Colonic mucosa (tissue), 4 donors: ENCODE data around the gene ZNRD2. TPM values are rescaled to one million over a fixed set of nuclear protein-coding genes. Genes with fewer than 3 reads are reported as not detected.
A peak's percentile ranks its signal among the peaks of the same experiment; 100 is the strongest.

Source experiments
- DNase-seq: peaks from one replicate; pipeline ENCODE4 v3.0.0-alpha.2; 2020
- H3K27ac ChIP-seq: fragments of 200-600 bp; one replicate; pipeline ENCODE4 v1.8.0; 2021
- H3K27me3 ChIP-seq: fragments of 200-600 bp; one replicate; pipeline ENCODE4 v1.8.0; 2021
- H3K36me3 ChIP-seq: fragments of 200-600 bp; one replicate; pipeline ENCODE4 v1.8.0; 2021
- H3K4me1 ChIP-seq: fragments of 200-600 bp; one replicate; pipeline ENCODE4 v1.8.0; 2021; ENCODE audit warnings: mild to moderate bottlenecking
- H3K4me3 ChIP-seq: fragments of 200-600 bp; one replicate; pipeline ENCODE4 v1.8.0; 2021
- H3K9ac ChIP-seq, 2 donors: one replicate each; pipeline ENCODE4 v1.7.0; 2013; ENCODE audit warnings: control low read depth in 2 of 2, low read depth in 2 of 2, low read length in 2 of 2
- H3K9me3 ChIP-seq: fragments of 200-600 bp; one replicate; pipeline ENCODE4 v1.8.0; 2021
- intact Hi-C: fragments of 100-400 bp; cut with DNase I; formaldehyde crosslinking; loops from one replicate; pipeline ENCODE4 v1.14.1; 2022
- total RNA-seq, 2 donors: library from RNA; stranded (reverse); fragmentation: NEBNext Ultra II Directional in 1 of 2; extraction: Animal tissue kit (Norgen Biotek cat#: 25700) in 1 of 2; gene quantifications; one replicate each; pipeline ENCODE4 v1.2.1, GENCODE V29; 2021
- TF ChIP-seq, protein P1 (sequence below): fragments of 200-600 bp; IDR thresholded peaks from one replicate; pipeline ENCODE4 v1.8.0; 2022; ENCODE audit warnings: antibody characterized with exemption, mild to moderate bottlenecking
- donor health status: healthy.
- donor health status: DM: no; HTN: no; CAD: no.
- donor health status: DM: no; HTN: no; CAD: no.

ZNRD2 gene
- total RNA-seq, 2 donors from 2014 or later, result 16.6 to 30.8 TPM

DNA sequence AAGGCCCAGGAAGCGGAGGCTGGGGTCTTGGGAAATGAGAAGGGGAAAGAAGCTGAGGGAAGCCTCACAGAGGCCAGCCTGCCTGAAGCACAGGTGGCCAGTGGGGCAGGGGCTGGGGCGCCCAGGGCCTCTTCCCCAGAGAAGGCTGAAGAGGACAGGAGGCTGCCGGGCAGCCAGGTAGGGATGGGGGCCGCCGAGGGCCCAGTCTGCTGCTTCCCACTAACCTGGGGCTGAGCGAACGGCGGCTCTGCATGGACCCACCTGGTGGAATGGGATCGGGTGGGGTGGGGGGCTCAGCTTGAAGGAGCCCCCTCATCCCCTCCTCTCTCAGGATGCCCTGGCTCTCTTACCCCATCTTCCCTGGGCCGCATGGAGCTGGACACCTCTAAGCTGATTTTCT is 13.3 kb downstream of the ZNRD2 start:
- H3K9ac ChIP-seq, result no peak overlapping the region
- H3K9me3 ChIP-seq, result no peaks in the 10 kb centered on the region
- DNase-seq, result no peak
- peaks cover 1% of the 10 kb centered on the region for H3K4me1 ChIP-seq
- TF ChIP-seq, protein P1, sequence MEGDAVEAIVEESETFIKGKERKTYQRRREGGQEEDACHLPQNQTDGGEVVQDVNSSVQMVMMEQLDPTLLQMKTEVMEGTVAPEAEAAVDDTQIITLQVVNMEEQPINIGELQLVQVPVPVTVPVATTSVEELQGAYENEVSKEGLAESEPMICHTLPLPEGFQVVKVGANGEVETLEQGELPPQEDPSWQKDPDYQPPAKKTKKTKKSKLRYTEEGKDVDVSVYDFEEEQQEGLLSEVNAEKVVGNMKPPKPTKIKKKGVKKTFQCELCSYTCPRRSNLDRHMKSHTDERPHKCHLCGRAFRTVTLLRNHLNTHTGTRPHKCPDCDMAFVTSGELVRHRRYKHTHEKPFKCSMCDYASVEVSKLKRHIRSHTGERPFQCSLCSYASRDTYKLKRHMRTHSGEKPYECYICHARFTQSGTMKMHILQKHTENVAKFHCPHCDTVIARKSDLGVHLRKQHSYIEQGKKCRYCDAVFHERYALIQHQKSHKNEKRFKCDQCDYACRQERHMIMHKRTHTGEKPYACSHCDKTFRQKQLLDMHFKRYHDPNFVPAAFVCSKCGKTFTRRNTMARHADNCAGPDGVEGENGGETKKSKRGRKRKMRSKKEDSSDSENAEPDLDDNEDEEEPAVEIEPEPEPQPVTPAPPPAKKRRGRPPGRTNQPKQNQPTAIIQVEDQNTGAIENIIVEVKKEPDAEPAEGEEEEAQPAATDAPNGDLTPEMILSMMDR, result no peak
- intact Hi-C loops, result no loop called here
- H3K27ac ChIP-seq, result no peak overlapping the region
- H3K27me3 ChIP-seq, result no peaks in the 10 kb centered on the region
- no peak overlapping the region for H3K4me3 ChIP-seq
- H3K36me3 ChIP-seq, result peaks cover 19% of the 10 kb centered on the region

DNA sequence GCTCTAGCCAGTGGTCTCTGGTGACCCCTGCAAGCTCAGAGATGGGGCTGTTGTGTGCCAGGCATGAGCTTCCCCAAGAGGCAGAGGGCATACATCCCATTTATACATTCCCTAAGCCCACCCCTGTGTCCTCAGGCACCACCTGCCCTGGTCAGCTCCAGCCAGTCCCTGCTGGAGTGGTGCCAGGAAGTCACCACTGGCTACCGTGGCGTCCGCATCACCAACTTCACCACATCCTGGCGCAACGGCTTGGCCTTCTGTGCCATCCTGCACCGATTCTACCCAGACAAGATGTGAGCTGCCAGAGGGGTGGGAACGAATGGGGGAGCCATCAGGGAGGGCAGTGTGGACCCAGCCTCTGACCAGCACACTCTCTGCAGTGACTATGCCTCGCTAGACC is 13.8 kb downstream of the ZNRD2 start:
- Histone ChIP-seq H3K36me3 (peaks cover 19% of the 10 kb centered on the region), H3K27me3 (no peaks in the 10 kb centered on the region), H3K4me3 (no peak overlapping the region), H3K27ac (no peak overlapping the region), H3K9ac (no peak overlapping the region), H3K4me1 (no peaks in the 10 kb centered on the region), H3K9me3 (no peaks in the 10 kb centered on the region)
- intact Hi-C loops, result no loop called here
- DNase-seq, result no peak
- TF ChIP-seq, protein P1, result no peak

DNA sequence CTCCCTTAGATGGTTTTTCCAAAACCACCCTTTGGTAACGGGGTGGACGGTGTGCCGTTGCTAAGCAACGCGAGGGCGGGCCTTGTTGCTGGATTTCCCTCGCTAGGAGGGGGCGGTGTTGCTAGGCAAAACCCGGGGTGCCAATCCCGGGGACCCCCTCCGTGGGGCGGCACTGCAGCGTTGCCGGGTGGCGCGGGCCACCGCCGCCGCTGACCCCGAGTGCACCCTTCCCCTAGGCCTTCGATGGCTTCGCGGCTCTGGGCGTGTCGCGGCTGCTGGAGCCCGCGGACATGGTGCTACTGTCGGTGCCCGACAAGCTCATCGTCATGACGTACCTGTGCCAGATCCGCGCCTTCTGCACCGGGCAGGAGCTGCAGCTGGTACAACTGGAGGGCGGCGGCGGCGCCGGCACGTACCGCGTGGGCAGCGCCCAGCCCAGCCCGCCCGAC is 14.5 kb downstream of the ZNRD2 start:
- Histone ChIP-seq H3K27ac (no peak overlapping the region), H3K27me3 (no peaks in the 10 kb centered on the region), H3K4me3 (no peak overlapping the region), H3K9me3 (no peaks in the 10 kb centered on the region), H3K36me3 (peaks cover 19% of the 10 kb centered on the region), H3K9ac (no peak overlapping the region), H3K4me1 (no peaks in the 10 kb centered on the region)
- intact Hi-C loops, result no loop called here
- DNase-seq, result no peak
- TF ChIP-seq, protein P1, result no peak

DNA sequence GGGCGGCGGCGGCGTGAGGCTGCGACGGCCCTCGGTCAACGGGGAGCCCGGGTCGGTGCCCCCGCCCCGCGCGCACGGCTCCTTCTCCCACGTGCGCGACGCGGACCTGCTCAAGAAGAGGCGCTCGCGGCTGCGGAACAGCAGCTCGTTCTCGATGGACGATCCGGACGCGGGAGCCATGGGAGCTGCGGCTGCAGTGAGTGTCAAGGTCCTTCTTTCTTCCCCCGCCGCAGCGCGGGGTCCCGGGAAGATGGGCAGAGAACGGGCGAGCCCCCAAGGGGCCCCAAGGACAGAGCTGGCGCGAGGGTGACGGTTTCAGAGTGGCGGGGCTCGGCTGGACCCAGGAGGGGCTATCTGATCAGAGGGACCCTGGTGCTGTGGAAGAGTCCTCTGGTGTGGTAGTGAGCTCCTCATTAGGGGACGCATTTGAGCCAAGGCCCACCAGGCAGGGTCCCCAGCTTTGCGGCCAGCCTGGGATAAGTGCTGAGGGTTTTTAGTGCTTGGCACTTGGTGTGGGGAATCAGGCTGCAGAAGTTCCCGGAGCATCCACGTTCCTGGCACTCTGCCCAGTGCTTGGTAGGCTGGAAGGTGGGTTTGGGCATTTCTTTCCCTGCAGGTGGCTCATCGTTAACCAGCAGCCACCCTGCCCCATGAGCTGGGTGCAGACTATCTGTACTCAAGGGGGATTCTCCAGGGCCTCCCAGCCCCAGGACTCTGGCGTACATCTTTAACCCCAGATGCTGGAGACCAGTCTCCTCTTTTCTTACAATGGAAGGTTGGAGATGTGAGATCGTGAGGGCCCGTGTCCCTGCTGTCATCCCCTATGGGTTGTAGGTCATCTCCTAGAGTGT is 15.3 kb downstream of the ZNRD2 start:
- Histone ChIP-seq H3K36me3 (peaks cover 12% of the 10 kb centered on the region), H3K9me3 (no peaks in the 10 kb centered on the region), H3K27me3 (no peaks in the 10 kb centered on the region), H3K4me3 (no peak overlapping the region), H3K27ac (no peak overlapping the region), H3K9ac (no peak overlapping the region), H3K4me1 (no peaks in the 10 kb centered on the region)
- intact Hi-C loops, result no loop called here
- DNase-seq, result no peak
- TF ChIP-seq, protein P1, result no peak

DNA sequence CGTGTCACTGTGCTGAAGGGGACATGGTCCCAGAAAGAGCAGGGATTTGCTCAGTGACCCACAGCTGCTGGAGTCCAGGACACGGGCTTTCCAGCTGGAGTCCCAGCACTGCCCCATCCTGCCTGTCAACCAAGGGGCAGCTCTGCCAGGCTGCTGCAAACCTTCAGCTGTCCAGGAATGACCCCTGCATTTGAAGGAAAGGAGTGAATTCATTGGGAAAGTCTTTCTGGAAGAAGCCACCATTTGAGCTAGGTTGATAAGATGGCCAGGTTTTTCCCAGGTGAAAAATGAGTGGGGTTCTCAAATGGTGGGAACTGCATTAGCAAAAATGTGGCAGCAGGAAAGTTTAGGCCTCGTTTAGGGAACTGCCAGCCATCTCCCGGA is 16.0 kb downstream of the ZNRD2 start:
- H3K27ac ChIP-seq, result no peak overlapping the region
- peak overlapping the region in 1 of 2 donors; percentile 18 for H3K9ac ChIP-seq

More for the DNA sequence above, 16.0 kb downstream of the ZNRD2 start:
- intact Hi-C loops, result no loop called here
- Histone ChIP-seq H3K4me1 (no peaks in the 10 kb centered on the region), H3K36me3 (peaks cover 7% of the 10 kb centered on the region), H3K27me3 (no peaks in the 10 kb centered on the region), H3K4me3 (no peak overlapping the region), H3K9me3 (no peaks in the 10 kb centered on the region)
- DNase-seq, result no peak
- TF ChIP-seq, protein P1, result no peak
